CD4-positive, alpha-beta T cell treated with Interleukin-6 for 4 hours (primary cell): ENCODE measurements around the gene PKMYT1.
"Not testable (repeated sequence)": the region's sequence is repeated elsewhere in the genome, so short reads cannot be mapped to it uniquely, and the experiment has no call there.

Experiments used
- DNase-seq: peaks from one replicate; pipeline ENCODE4 v3.0.0-alpha.2; 2020; ENCODE audit warnings: mixed read lengths

Gene PKMYT1

GRCh38 chr16:2955779-2956578, 24.3 kb downstream of the PKMYT1 start:
- no peak for DNase-seq

- DNase-seq: no peak
These were observed 24.8 kb downstream of the PKMYT1 start for GRCh38 chr16:2955438-2955778.

GRCh38 chr16:2954656-2955381, 25.4 kb downstream of the PKMYT1 start:
- no peak for DNase-seq

DNA sequence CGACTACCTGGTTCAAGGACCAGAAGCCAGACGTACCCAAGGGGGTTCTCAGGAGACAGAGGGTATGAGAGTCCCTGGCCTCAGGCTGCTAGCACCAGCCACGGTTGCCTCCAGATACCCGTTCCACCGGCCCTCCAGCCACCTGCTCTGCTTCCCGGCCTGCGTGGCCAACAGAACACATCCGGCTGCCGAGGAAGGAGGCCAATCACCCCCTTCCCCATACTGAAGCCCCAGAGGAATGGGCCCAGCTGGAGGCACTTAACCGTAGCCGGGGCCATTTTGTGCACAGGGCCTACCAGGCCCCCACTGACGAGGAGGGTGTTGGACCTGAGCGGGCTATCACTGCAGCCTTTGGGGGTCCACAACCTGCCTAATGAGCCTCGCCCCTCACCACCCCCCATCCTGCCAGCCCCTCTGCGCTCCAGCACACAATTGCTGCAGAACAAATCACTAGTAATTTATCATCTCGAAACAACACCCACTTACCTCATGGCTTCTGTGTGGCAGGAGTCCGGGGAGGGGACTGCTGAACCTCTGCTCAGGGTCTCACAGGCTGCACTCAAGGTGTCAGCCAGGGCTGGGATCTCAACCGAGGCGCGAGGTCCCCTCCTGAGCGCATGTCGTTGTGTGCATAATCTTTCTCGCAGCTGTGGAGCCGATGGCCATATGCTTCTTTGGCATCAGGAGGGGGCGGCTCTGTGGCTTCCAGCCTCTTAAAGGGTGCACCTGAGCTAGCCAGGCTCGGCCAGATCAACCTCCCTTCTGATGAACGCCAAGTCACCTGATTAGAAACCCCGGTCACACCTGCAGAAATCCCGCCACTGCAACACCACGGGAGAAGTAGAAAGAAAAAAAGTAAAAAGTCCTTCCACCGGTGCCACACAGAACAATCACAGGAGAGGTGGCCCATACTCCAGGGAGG, 26.3 kb downstream of the PKMYT1 start:
- no peak for DNase-seq

GRCh38 chr16:2952679-2953078, 27.6 kb downstream of the PKMYT1 start:
- DNase-seq: no peak

DNA sequence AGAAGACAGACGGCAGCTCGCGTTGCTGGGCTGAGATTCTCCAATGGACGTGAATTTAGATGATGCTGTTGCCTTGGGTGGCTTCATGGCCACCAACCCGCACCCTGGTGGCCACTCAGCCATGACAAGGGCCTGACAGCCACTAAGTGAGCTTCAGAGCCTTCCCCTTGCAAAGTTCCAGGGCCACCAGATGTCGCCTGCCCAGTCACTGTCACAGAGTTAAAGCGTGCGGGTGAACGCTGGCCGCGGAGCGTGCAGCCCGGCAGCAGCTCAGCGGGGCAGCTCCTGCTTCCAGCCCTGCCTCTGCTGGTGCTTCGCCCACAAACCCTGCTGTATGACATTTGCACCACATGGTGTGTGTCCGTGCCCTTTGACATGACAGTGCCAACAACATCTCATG, 29.5 kb downstream of the PKMYT1 start:
- no peak for DNase-seq

DNA sequence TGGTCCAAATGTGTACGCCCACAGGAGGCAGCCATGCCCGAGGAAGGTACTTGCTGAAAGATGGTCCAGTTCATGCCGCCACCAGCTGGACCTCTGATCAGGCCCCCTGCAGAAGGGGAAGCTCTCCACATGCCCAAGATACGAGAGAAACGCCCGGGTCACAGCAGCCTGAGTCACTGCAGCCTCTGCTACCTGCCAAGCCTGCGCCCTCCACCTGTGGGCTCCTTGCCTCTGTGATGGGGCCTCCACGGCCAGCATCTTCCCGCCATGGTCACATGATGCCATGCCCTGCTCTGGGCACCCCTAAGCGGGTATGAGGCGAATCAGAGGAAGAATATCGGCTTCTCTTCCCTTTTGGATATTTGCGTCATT, 29.9 kb downstream of the PKMYT1 start:
- no peak for DNase-seq

- DNase-seq: no peak
These were observed 30.4 kb downstream of the PKMYT1 start for GRCh38 chr16:2949705-2950352.

DNA sequence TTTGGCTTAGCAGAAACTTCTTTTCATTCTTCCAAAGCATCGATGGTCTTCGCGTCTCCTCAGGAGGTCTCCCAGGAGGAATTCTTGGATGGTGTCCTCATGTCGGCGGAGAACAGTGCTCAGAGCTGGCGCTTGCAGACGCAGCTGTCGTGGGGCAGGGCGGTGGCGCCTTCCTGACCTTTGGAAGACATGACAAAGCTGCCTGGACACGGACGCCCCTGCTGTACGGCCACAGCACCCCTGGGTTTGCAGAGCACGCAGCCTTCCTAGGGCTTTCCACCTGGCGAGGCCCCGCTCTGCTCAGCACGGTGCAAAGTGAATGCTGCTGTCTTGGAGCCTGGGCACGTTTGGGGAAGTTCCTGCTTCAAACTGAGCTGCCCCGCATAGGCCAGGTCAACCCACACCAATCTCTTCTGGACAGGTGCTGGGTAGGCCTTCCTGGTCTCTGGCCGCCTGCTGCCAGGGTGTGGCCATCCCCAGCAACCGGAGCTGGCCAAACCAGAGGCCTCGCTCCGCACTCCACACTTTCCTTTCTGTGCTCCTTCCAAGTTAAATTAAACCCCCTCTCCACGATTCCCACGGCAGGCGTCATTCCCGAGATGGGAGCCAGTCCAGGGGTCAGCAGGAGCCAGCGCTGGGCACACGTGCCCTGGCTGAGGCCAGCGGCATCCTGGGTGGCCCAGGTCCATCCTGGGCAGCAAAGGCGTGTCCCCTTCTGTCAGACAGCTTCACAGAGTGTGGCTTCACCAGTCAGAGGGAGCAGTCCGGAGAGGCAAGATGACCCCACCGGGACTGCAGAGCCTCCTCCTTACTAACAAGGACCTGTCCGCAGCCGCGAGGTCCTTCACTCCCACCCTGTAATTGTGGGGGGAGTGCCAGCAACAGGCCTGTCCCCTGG, 31.2 kb downstream of the PKMYT1 start:
- no peak for DNase-seq

DNA sequence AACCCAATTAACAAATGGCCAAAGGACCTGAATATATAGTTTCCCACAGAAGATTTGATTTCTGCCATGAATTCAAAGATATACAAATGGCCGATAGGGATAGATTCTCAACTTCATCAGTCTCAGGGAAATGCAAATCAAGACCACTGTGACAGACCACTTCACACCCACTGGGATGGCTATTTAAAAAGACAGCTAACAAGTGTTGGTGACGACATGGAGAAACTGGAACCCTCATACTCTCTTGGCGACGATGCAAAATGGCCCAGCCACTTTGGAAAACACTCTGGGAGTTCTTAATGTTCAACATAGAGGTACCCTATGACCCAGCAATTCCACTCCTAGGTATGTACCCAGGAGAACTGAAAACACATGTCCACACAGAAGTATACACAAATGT, 33.6 kb downstream of the PKMYT1 start:
- no peak for DNase-seq

GRCh38 chr16:2943716-2944115, 36.5 kb downstream of the PKMYT1 start:
- not testable (repeated sequence) for DNase-seq

DNA sequence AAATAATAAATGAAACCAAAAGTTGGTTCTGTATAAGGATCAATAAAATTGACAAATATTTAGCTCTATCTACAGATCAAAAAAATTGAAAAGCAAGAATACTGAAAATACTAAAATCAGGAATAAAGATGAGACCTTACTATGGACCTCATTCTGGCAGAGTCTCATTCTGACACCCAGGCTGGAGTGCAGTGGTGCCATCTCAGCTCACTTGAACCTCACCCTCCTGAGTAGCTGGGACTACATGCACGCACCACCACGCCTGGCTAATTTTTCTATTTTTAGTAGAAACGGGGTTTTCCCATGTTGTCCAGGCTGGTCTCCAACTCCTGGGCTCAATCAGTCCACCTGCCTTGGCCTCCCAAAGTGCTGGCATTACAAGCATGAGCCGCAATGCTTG, 38.2 kb downstream of the PKMYT1 start:
- DNase-seq: no peak

DNA sequence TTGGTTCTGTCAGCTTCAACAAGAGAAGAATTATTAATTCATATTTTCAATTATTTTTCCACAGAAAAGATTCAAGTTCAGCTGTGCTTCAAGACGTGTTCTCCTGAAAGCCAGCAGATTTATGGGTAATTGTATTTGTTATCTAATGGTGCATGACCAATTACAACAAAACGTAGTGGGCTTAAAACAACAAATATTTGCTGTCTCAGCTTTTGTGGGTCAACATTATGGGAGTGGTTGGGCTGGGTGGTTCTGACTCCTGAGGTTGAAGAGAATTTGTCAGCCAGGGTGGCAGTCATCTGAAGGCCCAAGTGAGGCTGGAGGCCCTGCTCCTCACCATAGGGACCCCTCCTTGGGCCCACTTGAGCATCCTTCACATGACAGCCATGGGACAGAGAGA, 40.3 kb downstream of the PKMYT1 start:
- no peak for DNase-seq

DNA sequence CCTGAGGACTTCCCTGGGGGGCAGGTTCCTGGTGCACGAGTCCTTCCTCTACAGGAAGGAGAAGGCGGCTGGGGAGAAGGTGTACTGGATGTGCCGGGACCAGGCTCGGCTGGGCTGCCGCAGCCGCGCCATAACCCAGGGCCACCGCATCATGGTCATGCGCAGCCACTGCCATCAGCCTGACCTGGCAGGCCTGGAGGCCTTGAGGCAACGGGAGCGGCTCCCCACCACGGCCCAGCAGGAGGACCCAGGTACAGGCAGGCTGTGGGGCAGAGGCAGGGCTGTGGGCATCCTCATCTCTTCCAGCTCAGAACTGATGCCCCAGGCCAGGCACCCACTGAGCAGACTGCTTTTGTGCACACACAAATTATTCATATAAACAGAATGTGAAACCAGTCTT, 42.0 kb downstream of the PKMYT1 start:
- DNase-seq: no peak

DNA sequence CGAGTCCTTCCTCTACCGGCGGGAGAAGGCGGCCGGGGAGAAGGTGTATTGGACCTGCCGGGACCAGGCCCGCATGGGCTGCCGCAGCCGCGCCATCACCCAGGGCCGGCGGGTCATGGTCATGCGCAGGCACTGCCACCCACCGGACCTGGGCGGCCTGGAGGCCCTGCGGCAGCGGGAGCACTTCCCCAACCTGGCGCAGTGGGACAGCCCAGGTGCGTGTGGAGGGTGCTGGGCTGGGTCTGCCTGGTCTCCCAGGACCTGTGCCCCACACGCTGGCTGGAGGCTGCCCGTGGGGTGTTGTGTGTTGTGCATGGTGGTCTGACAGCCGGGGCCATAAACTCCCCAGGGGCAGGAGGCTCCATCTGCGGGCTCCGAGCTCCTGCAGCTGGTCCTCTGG, 43.1 kb downstream of the PKMYT1 start:
- DNase-seq: no peak

DNA sequence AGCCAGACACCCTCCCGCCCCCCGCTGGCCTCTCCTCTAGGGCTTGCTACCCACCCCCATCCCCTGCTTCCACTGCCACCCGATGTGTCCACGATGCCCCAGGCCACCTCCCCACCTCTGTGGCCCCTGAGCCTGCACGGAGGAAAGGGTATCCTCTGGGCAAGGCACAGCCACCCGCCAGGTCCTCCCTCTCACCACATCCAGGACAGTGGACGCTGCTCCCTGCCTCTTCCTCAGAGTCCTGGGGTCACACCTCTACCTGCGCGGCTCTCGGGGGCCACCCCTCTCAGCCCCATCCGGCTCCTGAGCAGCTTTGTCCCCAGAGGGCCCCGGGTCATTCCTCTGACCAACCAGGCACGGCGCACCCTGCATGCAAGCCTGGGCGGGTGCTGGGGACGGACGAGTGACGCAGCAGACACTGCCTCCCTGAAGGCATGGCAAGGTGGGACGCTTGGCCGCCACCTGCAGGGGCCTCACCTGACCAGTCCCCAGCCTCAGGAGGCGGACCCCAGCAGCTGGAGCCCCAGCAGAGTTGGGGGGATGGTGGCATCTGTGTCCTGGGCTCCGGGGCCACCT, 43.7 kb downstream of the PKMYT1 start:
- no peak for DNase-seq

- DNase-seq: no peak
These were observed 45.8 kb downstream of the PKMYT1 start for GRCh38 chr16:2934450-2934849.

DNA sequence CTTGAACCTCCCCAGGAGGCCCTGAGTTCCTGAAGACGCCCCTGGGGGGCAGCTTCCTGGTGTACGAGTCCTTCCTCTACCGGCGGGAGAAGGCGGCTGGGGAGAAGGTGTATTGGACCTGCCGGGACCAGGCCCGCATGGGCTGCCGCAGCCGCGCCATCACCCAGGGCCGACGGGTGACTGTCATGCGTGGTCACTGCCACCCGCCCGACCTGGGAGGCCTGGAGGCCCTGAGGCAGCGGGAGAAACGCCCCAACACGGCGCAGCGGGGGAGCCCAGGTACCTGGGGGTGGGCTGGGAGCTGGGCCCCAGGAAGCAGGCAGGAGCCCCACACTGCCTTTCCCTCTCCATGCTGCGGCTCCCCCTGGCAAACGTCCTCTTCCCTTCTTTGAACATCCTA, 46.5 kb downstream of the PKMYT1 start:
- DNase-seq: no peak

- no peak for DNase-seq
These were observed 47.1 kb downstream of the PKMYT1 start for GRCh38 chr16:2933136-2933535.

DNA sequence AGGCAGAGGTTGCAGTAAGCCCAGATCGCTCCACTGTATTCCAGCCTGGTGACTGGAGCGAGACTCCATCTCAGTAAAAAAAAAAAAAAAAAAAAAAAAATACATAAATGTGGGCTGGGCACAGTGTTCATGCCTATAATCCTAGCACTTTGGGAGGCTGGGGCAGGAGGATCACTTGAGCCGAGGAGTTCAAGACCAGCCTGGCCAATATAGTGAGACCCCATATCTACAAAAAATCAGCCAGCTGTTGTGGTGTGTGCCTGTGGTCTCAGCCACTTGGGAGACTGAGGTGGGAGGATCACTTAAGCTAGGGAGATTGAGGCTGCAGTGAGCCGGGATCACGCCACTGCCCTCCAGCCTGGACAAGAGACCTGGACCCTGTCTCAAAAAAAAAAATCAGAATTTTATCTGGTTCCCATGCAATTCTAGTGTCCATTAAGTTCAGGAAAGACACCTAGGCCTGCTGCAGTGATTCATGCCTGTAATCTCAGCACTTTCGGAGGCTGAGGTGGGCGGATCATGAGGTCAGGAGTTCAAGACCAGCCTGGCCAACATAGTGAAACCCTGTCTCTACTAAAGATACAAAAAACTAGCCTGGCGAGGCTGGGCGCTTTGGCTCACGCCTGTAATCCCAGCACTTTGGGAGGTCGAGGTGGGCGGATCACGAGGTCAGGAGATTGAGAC, 48.9 kb downstream of the PKMYT1 start:
- DNase-seq: not testable (repeated sequence)

DNA sequence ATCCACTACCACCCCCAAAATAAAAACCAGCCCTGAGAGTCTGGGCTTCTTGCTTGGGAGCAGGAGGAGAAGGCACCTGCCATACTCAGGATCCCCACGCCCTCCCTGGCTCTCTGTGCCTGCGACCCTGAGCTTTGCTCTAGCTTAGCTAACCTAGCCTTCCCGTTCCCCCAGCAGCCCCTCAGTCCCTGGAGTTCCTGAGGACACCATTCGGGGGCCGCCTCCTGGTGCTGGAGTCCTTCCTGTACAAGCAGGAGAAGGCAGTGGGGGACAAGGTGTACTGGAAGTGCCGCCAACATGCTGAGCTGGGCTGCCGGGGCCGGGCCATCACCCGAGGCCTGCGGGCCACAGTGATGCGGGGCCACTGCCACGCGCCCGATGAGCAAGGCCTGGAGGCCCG, 50.0 kb downstream of the PKMYT1 start:
- no peak for DNase-seq
